ENCODE measurements around the gene ZNF197. TPM values are rescaled to one million over a fixed set of nuclear protein-coding genes. Genes with fewer than 3 reads are reported as not detected.

ZNF197 gene
- total RNA-seq, 1 experiment from 2014 or later = 15.8 TPM

- H3K27ac Mint-ChIP-seq (ENCODE audit: low read depth, unreplicated experiment) = no peak within 1 kb of the TSS
- no peaks in the 10 kb centered on the region for H3K36me3 Mint-ChIP-seq (ENCODE audit: insufficient read depth, unreplicated experiment)
- peaks cover 8% of the 10 kb centered on the region for H3K9me3 Mint-ChIP-seq (ENCODE audit: unreplicated experiment)
- DNase-seq (ENCODE audit: unreplicated experiment) = no peak
- CTCF ChIA-PET = interaction anchor here (0.6 kb wide), 1 partner anchor 100 kb away, joined by 3 read pairs; no protein-coding TSS in a partner anchor
- no TSS peak for BruUV-seq (replicated peaks)
- H3K4me3 Mint-ChIP-seq (ENCODE audit: unreplicated experiment) = no peak within 1 kb of the TSS
- intact Hi-C loops (cut with micrococcal nuclease) = no loop called here
- H3K27me3 Mint-ChIP-seq (ENCODE audit: insufficient read depth, unreplicated experiment) = no peaks in the 10 kb centered on the region
- no peaks in the 10 kb centered on the region for H3K4me1 Mint-ChIP-seq (ENCODE audit: insufficient read depth, unreplicated experiment)
- POLR2A ChIA-PET = no interaction called here
- TF ChIP-seq CTCF (IDR thresholded peaks at IDR 0.05; ENCODE audit: unreplicated experiment) = no peak
Observed at GRCh38 chr3:44584646-44585501, 40.0 kb upstream of the ZNF197 start, which contains the start of gene ZNF660. Gene ZNF660, plus strand, starts transcription at chr3:44584964. Its CDS starts 9,230 bp downstream, at chr3:44594194.

- DNase-seq (ENCODE audit: unreplicated experiment) = no peak
- intact Hi-C loops (cut with micrococcal nuclease) = no loop called here
- Mint-ChIP-seq H3K4me1 (ENCODE audit: insufficient read depth, unreplicated experiment) (no peaks in the 10 kb centered on the region), H3K27ac (ENCODE audit: low read depth, unreplicated experiment) (no peak overlapping the region), H3K9me3 (ENCODE audit: unreplicated experiment) (peaks cover 22% of the 10 kb centered on the region), H3K27me3 (ENCODE audit: insufficient read depth, unreplicated experiment) (no peaks in the 10 kb centered on the region), H3K36me3 (ENCODE audit: insufficient read depth, unreplicated experiment) (no peaks in the 10 kb centered on the region), H3K4me3 (ENCODE audit: unreplicated experiment) (no peak overlapping the region)
- no peak for TF ChIP-seq CTCF (IDR thresholded peaks at IDR 0.05; ENCODE audit: unreplicated experiment)
- ChIA-PET CTCF (no interaction called here), POLR2A (interaction anchor here (0.5 kb wide), 1 partner anchor 845 kb away, joined by 3 read pairs; no protein-coding TSS in a partner anchor)
- no TSS peak for BruUV-seq (replicated peaks)
Observed at GRCh38 chr3:44596621-44597020, 28.2 kb upstream of the ZNF197 start.

DNA sequence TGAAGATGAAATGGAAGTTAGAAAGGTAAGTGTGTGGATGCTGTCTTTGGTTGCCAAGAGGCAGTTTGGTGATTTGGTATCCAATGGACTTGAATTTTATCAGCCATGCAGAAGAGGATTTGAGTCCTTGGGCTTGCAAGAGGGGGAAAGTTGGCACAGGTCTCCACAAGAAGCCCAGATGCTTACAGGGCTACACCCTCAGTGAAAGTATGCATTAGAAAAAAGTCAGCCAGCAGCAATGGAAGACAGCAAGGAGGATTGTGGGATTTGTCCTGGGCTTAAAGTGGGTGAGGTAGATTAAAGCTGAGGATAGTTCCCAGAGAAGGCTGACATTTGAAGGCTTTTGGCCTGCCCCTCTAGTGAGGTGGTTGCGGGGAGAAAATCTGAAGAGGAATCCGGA, 23.1 kb upstream of the ZNF197 start:
- BruUV-seq (replicated peaks) = no TSS peak
- Mint-ChIP-seq H3K9me3 (ENCODE audit: unreplicated experiment) (no peaks in the 10 kb centered on the region), H3K36me3 (ENCODE audit: insufficient read depth, unreplicated experiment) (no peaks in the 10 kb centered on the region), H3K4me1 (ENCODE audit: insufficient read depth, unreplicated experiment) (no peaks in the 10 kb centered on the region), H3K4me3 (ENCODE audit: unreplicated experiment) (no peak overlapping the region), H3K27me3 (ENCODE audit: insufficient read depth, unreplicated experiment) (no peaks in the 10 kb centered on the region), H3K27ac (ENCODE audit: low read depth, unreplicated experiment) (no peak overlapping the region)
- intact Hi-C loops (cut with micrococcal nuclease) = no loop called here
- TF ChIP-seq CTCF (IDR thresholded peaks at IDR 0.05; ENCODE audit: unreplicated experiment) = no peak
- no peak for DNase-seq (ENCODE audit: unreplicated experiment)
- ChIA-PET CTCF (interaction anchor here (0.6 kb wide), 1 partner anchor 34 kb away, joined by 3 read pairs; no protein-coding TSS in a partner anchor), POLR2A (no interaction called here)

GRCh38 chr3:44612678-44613077, 12.2 kb upstream of the ZNF197 start:
- DNase-seq (ENCODE audit: unreplicated experiment) = no peak
- Mint-ChIP-seq H3K4me3 (ENCODE audit: unreplicated experiment) (no peak overlapping the region), H3K27me3 (ENCODE audit: insufficient read depth, unreplicated experiment) (no peaks in the 10 kb centered on the region), H3K27ac (ENCODE audit: low read depth, unreplicated experiment) (no peak overlapping the region), H3K36me3 (ENCODE audit: insufficient read depth, unreplicated experiment) (no peaks in the 10 kb centered on the region), H3K4me1 (ENCODE audit: insufficient read depth, unreplicated experiment) (no peaks in the 10 kb centered on the region), H3K9me3 (ENCODE audit: unreplicated experiment) (peaks cover 8% of the 10 kb centered on the region)
- POLR2A ChIA-PET = no interaction called here
- CTCF ChIA-PET = interaction anchor here (1.0 kb wide), 1 partner anchor 12 kb away, joined by 3 read pairs; the partner anchor contains the start of gene ZNF197
- no peak for TF ChIP-seq CTCF (IDR thresholded peaks at IDR 0.05; ENCODE audit: unreplicated experiment)
- intact Hi-C loops (cut with micrococcal nuclease) = no loop called here
- no TSS peak for BruUV-seq (replicated peaks)
